ENCODE data around the gene TTYH1.

Gene TTYH1

GRCh38 chr19:54429545-54430227, 14.4 kb downstream of the TTYH1 start:
- no peak for DNase-seq (ENCODE audit: low read depth in 1 of 2, low spot score in 1 of 2)
- TF ChIP-seq GABPA (IDR thresholded peaks at IDR 0.05; ENCODE audit: low read depth) (no peak), SPI1 (IDR thresholded peaks at IDR 0.05; ENCODE audit: borderline replicate concordance, low read depth) (no peak), REST (IDR thresholded peaks at IDR 0.05; ENCODE audit: insufficient replicate concordance, low read depth) (no peak), CTCF (IDR thresholded peaks at IDR 0.05; ENCODE audit: insufficient read depth, low read length) (no peak), POLR2AphosphoS5 (IDR thresholded peaks at IDR 0.05; ENCODE audit: low read depth) (no peak)
- H3K27ac ChIP-seq (replicated peaks) = no peak overlapping the region
- H3K27me3 ChIP-seq (ENCODE audit: insufficient read depth, poor library complexity, severe bottlenecking) = peaks cover 22% of the 10 kb centered on the region
- no peak overlapping the region for H3K4me3 ChIP-seq (replicated peaks; ENCODE audit: insufficient read depth, low read length)

- H3K4me3 ChIP-seq (replicated peaks; ENCODE audit: insufficient read depth, low read length) = no peak overlapping the region
- TF ChIP-seq SPI1 (IDR thresholded peaks at IDR 0.05; ENCODE audit: borderline replicate concordance, low read depth) = no peak
- TF ChIP-seq GABPA (IDR thresholded peaks at IDR 0.05; ENCODE audit: low read depth) = no peak
- TF ChIP-seq REST (IDR thresholded peaks at IDR 0.05; ENCODE audit: insufficient replicate concordance, low read depth) = no peak
- TF ChIP-seq CTCF (IDR thresholded peaks at IDR 0.05; ENCODE audit: insufficient read depth, low read length) = no peak
- TF ChIP-seq POLR2AphosphoS5 (IDR thresholded peaks at IDR 0.05; ENCODE audit: low read depth) = no peak
- H3K27ac ChIP-seq (replicated peaks) = no peak overlapping the region
- peak in 1 of 2 experiments; percentile 22 for DNase-seq (ENCODE audit: low read depth in 1 of 2, low spot score in 1 of 2)
- peaks cover 22% of the 10 kb centered on the region for H3K27me3 ChIP-seq (ENCODE audit: insufficient read depth, poor library complexity, severe bottlenecking)
These were observed 15.3 kb downstream of the TTYH1 start for GRCh38 chr19:54430306-54431254.

GRCh38 chr19:54431255-54431838, 16.1 kb downstream of the TTYH1 start:
- no peak overlapping the region for H3K4me3 ChIP-seq (replicated peaks; ENCODE audit: insufficient read depth, low read length)
- no peak for TF ChIP-seq REST (IDR thresholded peaks at IDR 0.05; ENCODE audit: insufficient replicate concordance, low read depth)
- TF ChIP-seq GABPA (IDR thresholded peaks at IDR 0.05; ENCODE audit: low read depth) = no peak
- TF ChIP-seq POLR2AphosphoS5 (IDR thresholded peaks at IDR 0.05; ENCODE audit: low read depth) = no peak
- no peak for TF ChIP-seq CTCF (IDR thresholded peaks at IDR 0.05; ENCODE audit: insufficient read depth, low read length)
- no peak for TF ChIP-seq SPI1 (IDR thresholded peaks at IDR 0.05; ENCODE audit: borderline replicate concordance, low read depth)
- DNase-seq (ENCODE audit: low read depth in 1 of 2, low spot score in 1 of 2) = no peak

More at GRCh38 chr19:54431255-54431838, 16.1 kb downstream of the TTYH1 start:
- Histone ChIP-seq H3K27me3 (ENCODE audit: insufficient read depth, poor library complexity, severe bottlenecking) (peaks cover 18% of the 10 kb centered on the region), H3K27ac (replicated peaks) (no peak overlapping the region)
